ENCODE results near the gene GRM7. TPM values are rescaled to one million over a fixed set of nuclear protein-coding genes. Genes with fewer than 3 reads are reported as not detected.
A peak's percentile ranks its signal among the peaks of the same experiment; 100 is the strongest.

The GRM7 gene
- total and polyA plus RNA-seq, 4 donors: 0.20 to 1.3 (median 0.80) TPM

DNA sequence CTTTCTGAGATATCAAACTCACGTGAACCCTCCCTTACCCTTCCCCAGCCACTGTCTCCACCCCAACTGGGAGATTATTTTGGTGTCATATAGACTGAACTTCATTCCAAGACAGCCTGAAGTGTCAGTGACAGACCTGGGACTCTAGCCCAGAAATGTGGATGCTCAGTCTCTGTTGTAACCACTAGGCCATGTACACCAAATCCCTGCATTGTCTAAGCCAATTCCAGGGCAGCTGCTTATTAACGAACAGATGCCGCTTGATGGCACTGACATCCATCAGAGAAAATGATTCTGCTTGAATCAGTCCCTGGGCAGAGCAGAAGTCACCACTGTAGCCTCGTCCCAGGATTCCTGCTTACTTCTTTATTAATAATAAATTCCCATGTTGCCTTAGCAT, 305.5 kb downstream of the GRM7 start:
- TF ChIP-seq, protein P1, sequence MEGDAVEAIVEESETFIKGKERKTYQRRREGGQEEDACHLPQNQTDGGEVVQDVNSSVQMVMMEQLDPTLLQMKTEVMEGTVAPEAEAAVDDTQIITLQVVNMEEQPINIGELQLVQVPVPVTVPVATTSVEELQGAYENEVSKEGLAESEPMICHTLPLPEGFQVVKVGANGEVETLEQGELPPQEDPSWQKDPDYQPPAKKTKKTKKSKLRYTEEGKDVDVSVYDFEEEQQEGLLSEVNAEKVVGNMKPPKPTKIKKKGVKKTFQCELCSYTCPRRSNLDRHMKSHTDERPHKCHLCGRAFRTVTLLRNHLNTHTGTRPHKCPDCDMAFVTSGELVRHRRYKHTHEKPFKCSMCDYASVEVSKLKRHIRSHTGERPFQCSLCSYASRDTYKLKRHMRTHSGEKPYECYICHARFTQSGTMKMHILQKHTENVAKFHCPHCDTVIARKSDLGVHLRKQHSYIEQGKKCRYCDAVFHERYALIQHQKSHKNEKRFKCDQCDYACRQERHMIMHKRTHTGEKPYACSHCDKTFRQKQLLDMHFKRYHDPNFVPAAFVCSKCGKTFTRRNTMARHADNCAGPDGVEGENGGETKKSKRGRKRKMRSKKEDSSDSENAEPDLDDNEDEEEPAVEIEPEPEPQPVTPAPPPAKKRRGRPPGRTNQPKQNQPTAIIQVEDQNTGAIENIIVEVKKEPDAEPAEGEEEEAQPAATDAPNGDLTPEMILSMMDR (IDR thresholded peaks at IDR 0.05; ENCODE audit: control extremely low read depth, extremely low read depth): no peak
- H3K4me1 ChIP-seq (ENCODE audit: control insufficient read depth in 5 of 5, insufficient read depth in 5 of 5, low read length in 5 of 5): peaks cover 0 to 11% (median 0%) of the 10 kb centered on the region in 5 donors
- WGBS, 2 donors: 73 to 78% methylated on average over 4 of the region's 4 CpGs
- ATAC-seq (ENCODE audit: insufficient read depth, low FRiP score): no peak
- DNase-seq: peak; percentile 59 to 84 (median 66)
- no peaks in the 10 kb centered on the region for H3K9me3 ChIP-seq (ENCODE audit: control insufficient read depth in 4 of 4, insufficient read depth in 3 of 4, low read length in 3 of 4)
- no peaks in the 10 kb centered on the region for H3K36me3 ChIP-seq (ENCODE audit: control insufficient read depth in 4 of 4, insufficient read depth in 4 of 4, low read length in 4 of 4)
- H3K27ac ChIP-seq (ENCODE audit: low read depth in 1 of 2, low read length in 1 of 2): no peak overlapping the region
- H3K27me3 ChIP-seq (ENCODE audit: control insufficient read depth in 3 of 3, insufficient read depth in 3 of 3, low read length in 2 of 3): no peaks in the 10 kb centered on the region
- no peak overlapping the region for H3K4me3 ChIP-seq
- H3K9ac ChIP-seq (ENCODE audit: insufficient read depth in 1 of 2, low read length in 2 of 2): no peak overlapping the region

DNA sequence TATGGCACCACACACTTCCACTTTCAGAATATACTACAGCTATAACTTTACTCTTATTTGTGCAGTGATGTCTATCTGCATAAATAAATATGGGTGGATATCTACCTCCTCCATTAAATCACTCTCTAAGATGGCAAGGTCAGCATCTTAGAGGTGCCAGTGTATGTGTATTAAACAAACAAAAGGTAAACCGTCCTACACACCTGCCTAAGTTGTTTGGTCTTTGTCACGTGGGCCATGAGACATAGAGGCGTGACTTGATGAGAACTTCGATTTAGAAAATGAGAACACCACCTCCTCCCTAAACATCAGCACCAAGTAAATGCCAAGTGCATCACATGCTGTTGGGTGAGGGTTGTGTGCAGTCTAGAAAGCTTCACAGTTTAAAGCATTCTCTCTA, 310.6 kb downstream of the GRM7 start:
- H3K27me3 ChIP-seq (ENCODE audit: control insufficient read depth in 3 of 3, insufficient read depth in 3 of 3, low read length in 2 of 3): no peaks in the 10 kb centered on the region
- no peak overlapping the region for H3K9ac ChIP-seq (ENCODE audit: insufficient read depth in 1 of 2, low read length in 2 of 2)
- DNase-seq (no peak), ATAC-seq (ENCODE audit: insufficient read depth, low FRiP score) (no peak)
- H3K36me3 ChIP-seq (ENCODE audit: control insufficient read depth in 4 of 4, insufficient read depth in 4 of 4, low read length in 4 of 4): no peaks in the 10 kb centered on the region
- TF ChIP-seq, protein P1 (IDR thresholded peaks at IDR 0.05; ENCODE audit: control extremely low read depth, extremely low read depth): no peak
- no peak overlapping the region for H3K27ac ChIP-seq (ENCODE audit: low read depth in 1 of 2, low read length in 1 of 2)
- peaks cover 0 to 8% (median 0%) of the 10 kb centered on the region in 5 donors for H3K4me1 ChIP-seq (ENCODE audit: control insufficient read depth in 5 of 5, insufficient read depth in 5 of 5, low read length in 5 of 5)
- 78 to 82% methylated on average over 4 of the region's 4 CpGs for WGBS, 2 donors
- no peak overlapping the region for H3K4me3 ChIP-seq
- H3K9me3 ChIP-seq (ENCODE audit: control insufficient read depth in 4 of 4, insufficient read depth in 3 of 4, low read length in 3 of 4): no peaks in the 10 kb centered on the region

DNA sequence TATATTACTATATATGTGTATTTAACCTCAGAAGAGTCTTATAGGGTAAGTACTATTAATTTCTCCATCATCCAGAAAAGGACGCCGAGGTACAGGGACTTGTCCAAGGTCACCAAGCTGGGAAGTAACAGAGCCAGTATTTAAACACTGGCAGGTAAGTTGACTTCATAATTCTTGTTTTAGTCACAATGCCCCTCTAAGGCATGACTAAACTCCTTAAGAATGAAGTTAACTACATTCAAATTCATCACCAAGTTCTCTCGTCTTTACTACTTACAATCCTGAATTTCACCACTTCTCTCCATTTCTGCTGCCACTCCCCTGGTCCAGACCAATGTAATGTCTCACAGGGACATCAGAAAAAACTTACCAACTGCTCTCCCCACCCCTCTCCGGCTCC, 312.1 kb downstream of the GRM7 start:
- DNase-seq (no peak), ATAC-seq (ENCODE audit: insufficient read depth, low FRiP score) (no peak)
- peaks cover 0 to 3% (median 0%) of the 10 kb centered on the region in 3 donors for H3K27me3 ChIP-seq (ENCODE audit: control insufficient read depth in 3 of 3, insufficient read depth in 3 of 3, low read length in 2 of 3)
- TF ChIP-seq, protein P1 (IDR thresholded peaks at IDR 0.05; ENCODE audit: control extremely low read depth, extremely low read depth): no peak
- H3K9me3 ChIP-seq (ENCODE audit: control insufficient read depth in 4 of 4, insufficient read depth in 3 of 4, low read length in 3 of 4): no peaks in the 10 kb centered on the region
- no peaks in the 10 kb centered on the region for H3K36me3 ChIP-seq (ENCODE audit: control insufficient read depth in 4 of 4, insufficient read depth in 4 of 4, low read length in 4 of 4)
- H3K4me3 ChIP-seq: no peak overlapping the region
- no peak overlapping the region for H3K27ac ChIP-seq (ENCODE audit: low read depth in 1 of 2, low read length in 1 of 2)
- WGBS, 2 donors: 82 to 94% methylated on average over 4 of the region's 4 CpGs
- no peak overlapping the region for H3K9ac ChIP-seq (ENCODE audit: insufficient read depth in 1 of 2, low read length in 2 of 2)
- H3K4me1 ChIP-seq (ENCODE audit: control insufficient read depth in 5 of 5, insufficient read depth in 5 of 5, low read length in 5 of 5): no peaks in the 10 kb centered on the region

DNA sequence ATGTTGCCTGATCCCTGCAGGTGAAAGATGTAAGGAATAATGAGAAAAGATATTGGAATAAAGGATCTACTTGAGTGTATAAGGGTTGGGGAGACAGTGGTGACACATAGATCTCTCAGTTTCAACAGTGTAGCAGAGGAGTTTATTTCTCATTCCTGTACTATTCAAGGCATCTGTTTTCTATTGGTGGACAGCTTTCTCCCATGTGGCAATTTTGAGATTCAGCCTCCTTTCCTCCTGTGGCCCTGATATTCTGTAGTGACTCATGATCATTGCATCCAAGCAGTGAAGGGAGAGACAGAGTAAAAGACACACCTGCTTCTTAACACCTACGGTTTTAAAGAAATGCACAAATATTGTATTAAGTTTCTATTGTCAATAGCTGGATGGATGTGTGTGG, 327.6 kb downstream of the GRM7 start:
- H3K36me3 ChIP-seq (ENCODE audit: control insufficient read depth in 4 of 4, insufficient read depth in 4 of 4, low read length in 4 of 4): no peaks in the 10 kb centered on the region
- H3K4me3 ChIP-seq: no peak overlapping the region
- no peak for DNase-seq
- no peak overlapping the region for H3K27ac ChIP-seq (ENCODE audit: low read depth in 1 of 2, low read length in 1 of 2)
- H3K27me3 ChIP-seq (ENCODE audit: control insufficient read depth in 3 of 3, insufficient read depth in 3 of 3, low read length in 2 of 3): no peaks in the 10 kb centered on the region
- ATAC-seq (ENCODE audit: insufficient read depth, low FRiP score): no peak
- H3K4me1 ChIP-seq (ENCODE audit: control insufficient read depth in 5 of 5, insufficient read depth in 5 of 5, low read length in 5 of 5): no peaks in the 10 kb centered on the region
- peaks cover 0 to 1% (median 0%) of the 10 kb centered on the region in 4 donors for H3K9me3 ChIP-seq (ENCODE audit: control insufficient read depth in 4 of 4, insufficient read depth in 3 of 4, low read length in 3 of 4)
- WGBS, 2 donors: 85 to 100% methylated on average over 1 of the region's 1 CpG
- no peak overlapping the region for H3K9ac ChIP-seq (ENCODE audit: insufficient read depth in 1 of 2, low read length in 2 of 2)
- TF ChIP-seq, protein P1 (IDR thresholded peaks at IDR 0.05; ENCODE audit: control extremely low read depth, extremely low read depth): no peak

All from lung (tissue), 12 donors.